Transverse colon (tissue), 4 donors: Measurements from ENCODE around the gene BLVRA. TPM values are rescaled to one million over a fixed set of nuclear protein-coding genes. Genes with fewer than 3 reads are reported as not detected.
"Not testable (repeated sequence)": the region's sequence is repeated elsewhere in the genome, so short reads cannot be mapped to it uniquely, and the experiment has no call there.

Source experiments
- DNase-seq: peaks from one replicate; pipeline ENCODE4 v3.0.0-alpha.2; 2019
- H3K27ac ChIP-seq, 4 donors: fragments of 200-600 bp; sonication (generic); 2 replicates each; pipeline ENCODE4 v1.5.1; 2016 to 2018; ENCODE audit warnings: inconsistent platforms in 4 of 4
- H3K27me3 ChIP-seq: fragments of 200-600 bp; sonication (generic); 2 replicates; pipeline ENCODE4 v1.5.1; 2017; ENCODE audit warnings: inconsistent platforms
- H3K36me3 ChIP-seq, 4 donors: fragments of 200-600 bp; sonication (generic); 2 replicates each; pipeline ENCODE4 v1.5.1; 2017 to 2019; ENCODE audit warnings: inconsistent platforms in 4 of 4
- H3K4me1 ChIP-seq, 4 donors: fragments of 200-600 bp; sonication (generic); 2 replicates each; pipeline ENCODE4 v1.5.1; 2017 to 2020; ENCODE audit warnings: inconsistent platforms in 4 of 4
- H3K4me3 ChIP-seq, 4 donors: fragments of 200-600 bp; sonication (generic); 1 replicate in 1 of 4; 2 replicates in 3 of 4; pipeline versions ENCODE4 v1.5.1 to v1.6.1; 2017 to 2019; ENCODE audit warnings: inconsistent platforms in 4 of 4
- H3K9me3 ChIP-seq, 2 donors: fragments of 200-600 bp; sonication (generic); 2 replicates each; pipeline ENCODE4 v1.5.1; 2017 to 2019; ENCODE audit warnings: inconsistent platforms in 2 of 2
- EP300 ChIP-seq: sonication (generic); formaldehyde crosslinking; IDR thresholded peaks from one replicate; pipeline ENCODE4 v1.6.1; 2017; ENCODE audit warnings: antibody characterized with exemption, low read depth
- POLR2A ChIP-seq: fragments of 450-650 bp; IDR thresholded peaks from one replicate; pipeline ENCODE4 v1.6.1; 2016; ENCODE audit warnings: antibody characterized with exemption, mild to moderate bottlenecking, moderate library complexity
- POLR2AphosphoS5 ChIP-seq, 3 donors: sonication (generic); formaldehyde crosslinking; IDR thresholded peaks; one replicate each; pipeline ENCODE4 v1.6.1; 2016; ENCODE audit warnings: antibody characterized with exemption in 3 of 3
- whole genome bisulfite sequencing, 2 donors: methylation state at CpG; one replicate each; pipeline ENCODE4 v1.1.5; 2018; ENCODE audit warnings: low coverage in 1 of 2; 5-methylcytosine and 5-hydroxymethylcytosine counted together
- in situ Hi-C, 4 donors: fragments of 200-750 bp; cut with MboI; loops; one replicate each; pipeline versions ENCODE4 v1.15.0 to v1.15.1; 2017; ENCODE audit warnings: low sequenced_read_pairs in 3 of 4, low pct_ligation_motif_present in 1 of 4, low pct_unique_long_range_greater_than_20kb in 1 of 4
- intact Hi-C: fragments of 100-400 bp; cut with DNase I; formaldehyde crosslinking; loops from one replicate; pipeline ENCODE4 v1.15.1; 2023; ENCODE audit warnings: low total_unique reads
- total RNA-seq, 4 donors: library from RNA; depleted of rRNA; stranded (reverse); fragments of >200 nt; gene quantifications; one replicate each; pipeline ENCODE4 v1.1.0, GENCODE V29; 2016
- TF ChIP-seq, protein P1 (sequence below), 5 experiments: fragments of 200-600 bp in 3 of 5; fragments of 450-650 bp in 2 of 5; sonication (generic) in 3 of 5; IDR thresholded peaks; 1 replicate in 2 of 5; 2 replicates in 3 of 5; pipeline ENCODE4 v1.5.1; 2016 to 2017; ENCODE audit warnings: antibody characterized with exemption in 5 of 5, inconsistent platforms in 3 of 5, mild to moderate bottlenecking in 2 of 5, moderate library complexity in 1 of 5

The BLVRA gene
- total RNA-seq, 4 donors from 2014 or later = 1.5 to 119 (median 15.9) TPM

DNA sequence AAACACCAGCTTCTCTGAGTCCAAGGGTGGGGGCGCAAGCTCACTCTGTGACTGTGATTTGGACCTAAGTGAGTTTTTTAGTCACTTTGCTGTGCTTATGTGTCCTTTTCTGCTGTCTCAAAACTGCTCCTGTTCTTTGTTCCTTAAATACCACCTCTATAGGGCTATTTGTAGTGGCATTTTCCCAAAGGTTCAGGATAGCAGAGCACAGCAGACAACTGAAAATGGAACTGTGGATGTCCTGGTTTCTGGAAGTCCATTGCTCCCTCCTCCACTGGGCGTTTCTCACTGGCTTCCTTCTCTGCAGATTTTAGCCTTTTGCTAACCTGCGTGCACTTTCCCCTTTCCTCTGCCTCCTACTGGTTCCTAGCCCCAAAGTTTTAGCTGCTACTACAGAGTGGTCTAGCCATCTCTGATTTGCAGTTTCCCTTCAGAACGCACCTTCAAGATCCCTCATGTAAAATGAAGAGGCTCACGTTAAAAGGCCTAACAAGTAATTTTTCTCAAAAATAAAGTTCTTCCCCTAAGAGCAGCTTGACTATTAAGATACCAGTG, 25.6 kb downstream of the BLVRA start:
- H3K9me3 ChIP-seq = no peaks in the 10 kb centered on the region
- intact Hi-C loops = no loop called here
- no peaks in the 10 kb centered on the region for H3K27me3 ChIP-seq
- H3K4me3 ChIP-seq = no peak overlapping the region
- TF ChIP-seq EP300 = no peak
- peaks cover 4 to 43% (median 12%) of the 10 kb centered on the region in 4 donors for H3K4me1 ChIP-seq
- WGBS, 2 donors = 89 to 91% methylated on average over 4 to 5 of the region's 5 CpGs
- peak overlapping the region in 1 of 4 donors; percentile 57 for H3K27ac ChIP-seq
- no peaks in the 10 kb centered on the region for H3K36me3 ChIP-seq
- in situ Hi-C loops = no loop called here
- DNase-seq = no peak

DNA sequence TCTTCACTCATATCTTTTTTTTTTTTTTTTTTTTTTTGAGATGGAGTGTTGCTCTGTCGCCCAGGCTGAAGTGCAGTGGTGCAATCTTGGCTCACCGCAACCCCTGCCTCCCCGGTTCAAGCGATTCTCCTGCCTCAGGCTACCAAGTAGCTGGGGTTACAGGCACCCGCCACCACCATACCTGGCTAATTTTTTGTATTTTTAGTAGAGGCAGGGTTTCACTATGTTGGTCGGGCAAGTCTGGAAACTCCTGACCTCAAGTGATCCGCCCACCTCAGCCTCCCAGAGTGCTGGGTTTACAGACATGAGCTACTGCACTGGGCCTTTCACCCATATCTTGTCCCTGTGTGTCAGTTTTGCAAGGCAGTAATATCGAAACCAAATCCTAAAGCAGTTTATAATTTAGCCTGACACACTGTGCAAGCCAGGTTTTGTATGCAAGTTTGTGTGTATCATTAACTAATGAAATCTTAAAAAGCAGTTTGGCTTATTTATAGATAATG, 26.2 kb downstream of the BLVRA start:
- H3K4me1 ChIP-seq = peaks cover 4 to 38% (median 12%) of the 10 kb centered on the region in 4 donors
- in situ Hi-C loops, H3K9me3 ChIP-seq, intact Hi-C loops, H3K27me3 ChIP-seq, DNase-seq, H3K36me3 ChIP-seq, H3K4me3 ChIP-seq: not testable (repeated sequence)
- WGBS, 2 donors = 47 to 91% methylated on average over 4 to 5 of the region's 8 CpGs
- peak overlapping the region; percentile 31 to 57 (median 50) for H3K27ac ChIP-seq

DNA sequence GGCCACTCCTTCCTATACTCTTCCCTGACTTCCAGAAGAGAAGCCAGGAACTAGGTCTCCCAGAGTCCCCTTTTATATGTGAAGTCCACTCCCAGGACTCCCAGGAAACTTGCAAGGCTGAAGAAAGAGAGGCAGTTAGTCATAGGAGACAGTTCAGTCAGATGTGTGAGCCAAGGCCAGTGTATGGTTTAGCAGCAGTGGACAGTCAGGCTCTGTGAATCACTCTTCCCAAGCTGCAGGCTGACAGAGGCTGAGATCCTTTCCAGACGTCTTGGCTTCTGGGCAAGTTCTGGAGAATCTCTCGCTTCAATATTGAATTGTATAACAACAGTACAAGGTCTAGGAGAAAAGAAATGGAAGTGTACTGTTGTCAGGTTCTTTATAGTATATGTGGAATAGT, 26.9 kb downstream of the BLVRA start:
- TF ChIP-seq, protein P1, sequence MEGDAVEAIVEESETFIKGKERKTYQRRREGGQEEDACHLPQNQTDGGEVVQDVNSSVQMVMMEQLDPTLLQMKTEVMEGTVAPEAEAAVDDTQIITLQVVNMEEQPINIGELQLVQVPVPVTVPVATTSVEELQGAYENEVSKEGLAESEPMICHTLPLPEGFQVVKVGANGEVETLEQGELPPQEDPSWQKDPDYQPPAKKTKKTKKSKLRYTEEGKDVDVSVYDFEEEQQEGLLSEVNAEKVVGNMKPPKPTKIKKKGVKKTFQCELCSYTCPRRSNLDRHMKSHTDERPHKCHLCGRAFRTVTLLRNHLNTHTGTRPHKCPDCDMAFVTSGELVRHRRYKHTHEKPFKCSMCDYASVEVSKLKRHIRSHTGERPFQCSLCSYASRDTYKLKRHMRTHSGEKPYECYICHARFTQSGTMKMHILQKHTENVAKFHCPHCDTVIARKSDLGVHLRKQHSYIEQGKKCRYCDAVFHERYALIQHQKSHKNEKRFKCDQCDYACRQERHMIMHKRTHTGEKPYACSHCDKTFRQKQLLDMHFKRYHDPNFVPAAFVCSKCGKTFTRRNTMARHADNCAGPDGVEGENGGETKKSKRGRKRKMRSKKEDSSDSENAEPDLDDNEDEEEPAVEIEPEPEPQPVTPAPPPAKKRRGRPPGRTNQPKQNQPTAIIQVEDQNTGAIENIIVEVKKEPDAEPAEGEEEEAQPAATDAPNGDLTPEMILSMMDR (IDR thresholded peaks at IDR 0.05) = no peak
- no peak for TF ChIP-seq EP300
- no peak for TF ChIP-seq POLR2A
- TF ChIP-seq POLR2AphosphoS5 (IDR thresholded peaks at IDR 0.05) = peak; percentile 80 to 92 (median 89)
- peak; percentile 40 for DNase-seq
- no peak overlapping the region for H3K4me3 ChIP-seq
- H3K27me3 ChIP-seq = no peaks in the 10 kb centered on the region
- H3K36me3 ChIP-seq = no peaks in the 10 kb centered on the region
- peak overlapping the region; percentile 31 to 57 (median 50) for H3K27ac ChIP-seq
- in situ Hi-C loops (no loop called here), intact Hi-C loops (no loop called here)
- no peaks in the 10 kb centered on the region for H3K9me3 ChIP-seq
- WGBS, 2 donors = 56 to 71% methylated on average over 2 of the region's 2 CpGs
- peaks cover 4 to 38% (median 12%) of the 10 kb centered on the region in 4 donors for H3K4me1 ChIP-seq

DNA sequence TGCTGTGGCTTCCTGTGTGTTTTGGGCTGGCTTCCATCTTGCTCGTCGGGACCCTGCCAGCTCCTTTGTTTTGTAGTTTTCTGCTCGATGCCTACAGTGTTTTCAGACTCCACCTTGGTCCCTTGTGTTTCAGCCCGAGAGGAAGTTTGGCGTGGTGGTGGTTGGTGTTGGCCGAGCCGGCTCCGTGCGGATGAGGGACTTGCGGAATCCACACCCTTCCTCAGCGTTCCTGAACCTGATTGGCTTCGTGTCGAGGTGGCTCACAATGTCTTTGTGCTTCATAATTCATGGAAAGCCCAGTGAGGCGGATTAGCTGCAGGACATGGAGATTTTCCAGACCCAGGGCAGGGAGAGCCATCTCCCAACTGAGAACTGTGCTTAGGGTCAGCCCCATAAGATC, 29.3 kb downstream of the BLVRA start:
- DNase-seq = no peak
- no peaks in the 10 kb centered on the region for H3K36me3 ChIP-seq
- no peaks in the 10 kb centered on the region for H3K27me3 ChIP-seq
- in situ Hi-C loops = no loop called here
- TF ChIP-seq, protein P1 (IDR thresholded peaks at IDR 0.05) = no peak
- TF ChIP-seq EP300 (no peak), POLR2A (no peak), POLR2AphosphoS5 (IDR thresholded peaks at IDR 0.05) (no peak)
- H3K9me3 ChIP-seq = no peaks in the 10 kb centered on the region
- intact Hi-C loops = no loop called here
- no peak overlapping the region for H3K4me3 ChIP-seq
- peaks cover 4 to 43% (median 13%) of the 10 kb centered on the region in 4 donors for H3K4me1 ChIP-seq
- WGBS, 2 donors = 97% methylated on average over 14 of the region's 14 CpGs; no CpG with 5 or more reads in 1 of the 2 donors
- H3K27ac ChIP-seq = no peak overlapping the region

DNA sequence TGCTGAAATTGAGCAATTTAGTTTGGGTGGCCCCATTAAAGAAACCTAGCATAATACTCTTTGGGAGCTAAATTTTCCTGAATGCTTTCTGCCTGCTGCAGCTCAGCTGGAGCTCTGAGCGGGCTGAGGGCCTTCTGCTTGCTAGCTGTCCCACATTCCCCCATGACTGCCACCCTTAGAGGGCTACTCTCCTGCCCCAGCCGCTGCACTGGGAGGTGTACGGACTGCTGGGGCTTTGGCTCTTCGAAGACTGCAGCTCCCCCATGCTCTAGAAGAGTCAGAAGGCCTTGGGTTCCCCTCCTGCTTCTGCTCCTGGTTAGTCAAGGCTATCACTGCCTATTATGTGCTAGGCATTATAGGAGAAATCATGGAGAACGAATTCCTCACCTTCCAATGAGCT, 31.5 kb downstream of the BLVRA start:
- TF ChIP-seq, protein P1 (IDR thresholded peaks at IDR 0.05) = no peak
- no peak for TF ChIP-seq POLR2AphosphoS5 (IDR thresholded peaks at IDR 0.05)
- TF ChIP-seq EP300 = no peak
- no peak for TF ChIP-seq POLR2A
- no peaks in the 10 kb centered on the region for H3K36me3 ChIP-seq
- no peak overlapping the region for H3K27ac ChIP-seq
- WGBS, 2 donors = 85% methylated on average over 5 of the region's 5 CpGs; no CpG with 5 or more reads in 1 of the 2 donors
- DNase-seq = no peak
- peaks cover 4 to 24% (median 8%) of the 10 kb centered on the region in 4 donors for H3K4me1 ChIP-seq
- intact Hi-C loops = no loop called here
- H3K27me3 ChIP-seq = no peaks in the 10 kb centered on the region
- H3K9me3 ChIP-seq = no peaks in the 10 kb centered on the region
- in situ Hi-C loops = no loop called here
- no peak overlapping the region for H3K4me3 ChIP-seq
